Activated naive CD4-positive, alpha-beta T cell treated with anti-CD3 and anti-CD28 coated beads, Interleukin-2, amount 10 ng/mL, durations not matched to agents 5 hours and 36 hours (primary cell): ENCODE data around the gene SAMD9. TPM values are rescaled to one million over a fixed set of nuclear protein-coding genes. Genes with fewer than 3 reads are reported as not detected.

Experiments used
- total RNA-seq, 2 experiments: library from RNA; stranded (reverse); gene quantifications; one replicate each; pipeline ENCODE4 v1.2.3, GENCODE V29; 2021

The SAMD9 gene
- 10 to 100 TPM; 38.3 to 38.4 TPM for total RNA-seq

DNA sequence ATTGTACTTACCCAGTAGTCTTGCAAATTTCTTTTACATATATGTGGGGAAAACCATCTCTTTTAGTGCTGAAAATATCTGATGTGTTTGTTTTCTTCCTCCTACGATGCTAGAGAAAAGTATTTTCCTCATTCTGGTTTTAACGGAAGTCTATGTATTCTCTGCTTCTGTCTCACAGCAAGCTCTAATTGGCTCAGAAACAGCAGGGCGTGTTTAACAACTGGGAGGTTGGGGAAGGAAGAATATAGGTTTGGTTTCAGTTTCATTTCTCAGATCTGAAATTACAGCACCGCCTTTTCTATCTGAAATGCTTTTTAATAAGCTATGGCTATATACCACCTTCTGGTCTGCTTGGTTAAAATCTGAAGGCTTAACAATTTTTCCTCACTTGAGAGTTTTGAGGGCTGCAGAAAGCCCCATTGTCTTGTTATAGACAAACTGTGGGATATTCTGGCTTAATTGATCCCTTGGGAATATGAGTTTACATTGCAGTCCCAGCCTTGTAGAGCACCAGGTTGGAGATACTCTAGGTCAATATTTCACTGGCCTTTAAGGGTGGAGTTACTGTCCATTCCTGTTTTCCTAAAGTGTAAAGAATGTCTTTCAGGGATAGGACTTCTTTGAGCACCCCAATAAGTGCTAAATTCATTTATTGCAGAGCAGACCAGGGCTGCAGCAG, at the start of gene SAMD9:
Gene SAMD9 (minus strand): TSS at position 128 of the 679 bp plus-strand sequence. CDS start 11,882 bp downstream, outside the sequence.

DNA sequence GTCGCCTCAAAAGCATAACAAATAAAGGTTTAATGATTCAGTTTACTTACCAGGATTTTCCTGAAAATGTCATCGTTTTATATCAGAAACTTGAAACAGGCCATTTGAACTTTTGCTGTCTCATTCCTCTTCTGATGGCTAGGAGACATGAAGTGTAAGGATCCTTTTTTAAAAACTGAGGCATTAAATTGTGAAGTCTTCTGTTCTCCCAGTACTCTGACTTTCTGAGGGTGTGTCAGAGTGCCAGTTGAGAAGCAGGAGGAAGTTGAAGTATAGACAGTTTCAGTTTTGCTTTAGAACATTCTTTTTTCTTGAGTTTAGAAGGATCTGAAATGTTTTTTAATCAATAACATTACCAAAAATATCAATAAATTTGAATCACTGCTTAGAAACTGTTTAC, 30.4 kb upstream of the SAMD9 start, which contains the start of gene SAMD9L:
Gene SAMD9L (minus strand): TSS at position 242 of the 400 bp plus-strand sequence. CDS start 12,414 bp downstream, outside the sequence.

Other genes with a start within 250 kb of the SAMD9 start
- gene SAMD9L, start 30.4 kb upstream of the SAMD9 start, total RNA-seq: 10 to 100 TPM; 77.4 to 82.2 TPM
- gene HEPACAM2, start 108.5 kb upstream of the SAMD9 start, total RNA-seq: not detected
- 10 to 100 TPM; 21.3 to 27.0 TPM for gene VPS50, start 114.4 kb upstream of the SAMD9 start, total RNA-seq